Activated naive CD4-positive, alpha-beta T cell treated with anti-CD3 and anti-CD28 coated beads for 36 hours (primary cell): ENCODE data around the gene WDFY3. TPM values are rescaled to one million over a fixed set of nuclear protein-coding genes. Genes with fewer than 3 reads are reported as not detected.

Experiments used
- CTCF ChIA-PET: fragments of 350-600 bp; sonication (Branson Sonifier 250); formaldehyde crosslinking; loops from one replicate; lab custom pipeline; 2021; ENCODE audit warnings: antibody characterized with exemption; lab: Charles Lee
- DNase-seq: peaks from one replicate; pipeline ENCODE4 v3.0.0-alpha.2; 2020
- H3K27ac Mint-ChIP-seq: one replicate; pipeline ENCODE4 v1.8.0; 2021; ENCODE audit warnings: mild to moderate bottlenecking, mixed read lengths
- H3K27me3 Mint-ChIP-seq: one replicate; pipeline ENCODE4 v1.8.0; 2021; ENCODE audit warnings: low read depth, mixed read lengths
- H3K36me3 Mint-ChIP-seq: one replicate; pipeline ENCODE4 v1.8.0; 2021; ENCODE audit warnings: low read depth, mixed read lengths
- H3K4me1 Mint-ChIP-seq: one replicate; pipeline ENCODE4 v1.8.0; 2021; ENCODE audit warnings: low read depth, mixed read lengths
- H3K4me3 Mint-ChIP-seq: one replicate; pipeline ENCODE4 v1.8.0; 2021; ENCODE audit warnings: mild to moderate bottlenecking, moderate library complexity, mixed read lengths
- H3K9me3 Mint-ChIP-seq: one replicate; pipeline ENCODE4 v1.8.0; 2021; ENCODE audit warnings: mixed read lengths
- intact Hi-C: fragments of 100-400 bp; cut with micrococcal nuclease; formaldehyde crosslinking; loops from one replicate; pipeline ENCODE4 v1.15.1; 2023
- total RNA-seq, 2 experiments: library from RNA; stranded (reverse); gene quantifications; one replicate each; pipeline ENCODE4 v1.2.3, GENCODE V29; 2021

The WDFY3 gene, protein sequence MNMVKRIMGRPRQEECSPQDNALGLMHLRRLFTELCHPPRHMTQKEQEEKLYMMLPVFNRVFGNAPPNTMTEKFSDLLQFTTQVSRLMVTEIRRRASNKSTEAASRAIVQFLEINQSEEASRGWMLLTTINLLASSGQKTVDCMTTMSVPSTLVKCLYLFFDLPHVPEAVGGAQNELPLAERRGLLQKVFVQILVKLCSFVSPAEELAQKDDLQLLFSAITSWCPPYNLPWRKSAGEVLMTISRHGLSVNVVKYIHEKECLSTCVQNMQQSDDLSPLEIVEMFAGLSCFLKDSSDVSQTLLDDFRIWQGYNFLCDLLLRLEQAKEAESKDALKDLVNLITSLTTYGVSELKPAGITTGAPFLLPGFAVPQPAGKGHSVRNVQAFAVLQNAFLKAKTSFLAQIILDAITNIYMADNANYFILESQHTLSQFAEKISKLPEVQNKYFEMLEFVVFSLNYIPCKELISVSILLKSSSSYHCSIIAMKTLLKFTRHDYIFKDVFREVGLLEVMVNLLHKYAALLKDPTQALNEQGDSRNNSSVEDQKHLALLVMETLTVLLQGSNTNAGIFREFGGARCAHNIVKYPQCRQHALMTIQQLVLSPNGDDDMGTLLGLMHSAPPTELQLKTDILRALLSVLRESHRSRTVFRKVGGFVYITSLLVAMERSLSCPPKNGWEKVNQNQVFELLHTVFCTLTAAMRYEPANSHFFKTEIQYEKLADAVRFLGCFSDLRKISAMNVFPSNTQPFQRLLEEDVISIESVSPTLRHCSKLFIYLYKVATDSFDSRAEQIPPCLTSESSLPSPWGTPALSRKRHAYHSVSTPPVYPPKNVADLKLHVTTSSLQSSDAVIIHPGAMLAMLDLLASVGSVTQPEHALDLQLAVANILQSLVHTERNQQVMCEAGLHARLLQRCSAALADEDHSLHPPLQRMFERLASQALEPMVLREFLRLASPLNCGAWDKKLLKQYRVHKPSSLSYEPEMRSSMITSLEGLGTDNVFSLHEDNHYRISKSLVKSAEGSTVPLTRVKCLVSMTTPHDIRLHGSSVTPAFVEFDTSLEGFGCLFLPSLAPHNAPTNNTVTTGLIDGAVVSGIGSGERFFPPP (N-terminal part only)
- 1 to 10 TPM; 1.0 to 1.2 TPM for total RNA-seq

DNA sequence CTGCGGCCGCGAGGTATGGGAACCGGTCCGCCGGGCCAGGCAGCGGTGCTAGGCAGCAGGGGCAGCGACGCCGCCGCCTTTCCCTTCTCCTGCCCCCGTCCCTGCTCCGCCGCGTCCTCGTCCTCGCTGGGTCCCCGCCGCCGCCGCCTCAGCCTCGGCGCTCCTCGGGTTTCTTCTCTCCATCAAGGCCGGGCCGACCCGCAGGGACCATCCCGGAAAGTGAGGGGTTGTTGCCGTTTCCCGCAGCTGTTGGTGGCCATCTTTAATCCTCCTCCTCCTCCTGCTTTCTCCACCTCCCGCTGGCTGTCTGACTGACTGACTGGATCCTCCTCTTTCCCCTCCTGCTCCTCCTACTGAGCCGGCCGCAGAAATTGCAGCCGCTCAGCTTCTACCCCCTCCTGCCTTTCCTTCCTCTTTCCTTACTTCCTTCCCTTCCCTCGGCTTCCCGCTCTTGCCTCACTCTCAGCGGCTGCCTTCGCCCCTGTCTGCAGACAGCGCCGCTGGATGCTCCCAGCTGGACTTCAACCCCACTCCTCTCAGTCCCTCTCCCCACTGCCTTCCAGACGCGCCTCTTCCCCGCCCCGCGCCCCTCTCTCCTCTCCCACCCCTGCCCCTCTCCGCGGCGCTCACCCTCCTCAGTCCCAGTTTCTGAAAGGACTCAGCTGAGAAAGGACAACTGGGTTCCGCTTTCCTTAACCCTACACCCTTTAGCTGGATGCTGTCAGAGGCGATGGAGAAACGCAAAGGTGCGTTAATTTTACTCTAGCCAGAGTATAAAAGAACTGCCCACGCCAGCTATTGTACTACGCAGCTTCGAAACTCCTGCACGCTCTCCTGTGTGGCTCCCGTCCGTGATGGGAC lies at the start of gene WDFY3:
TSS of gene WDFY3 (minus strand) at position 309 of the 861 bp plus-strand sequence. CDS start 106,099 bp downstream, outside the sequence.
- no peaks in the 10 kb centered on the region for H3K9me3 Mint-ChIP-seq
- H3K4me1 Mint-ChIP-seq, result peaks cover 14% of the 10 kb centered on the region
- H3K36me3 Mint-ChIP-seq, result no peaks in the 10 kb centered on the region
- peak within 1 kb of the TSS; percentile 85 for H3K4me3 Mint-ChIP-seq
- peaks cover 38% of the 10 kb centered on the region for H3K27me3 Mint-ChIP-seq
- intact Hi-C loops, result loop anchor here (1.0 to 5.0 kb wide), 2 partner anchors 469 to 1321 kb away; partner anchors contain the start of gene NKX6-1
- CTCF ChIA-PET, result no interaction called here
- no peak within 1 kb of the TSS for H3K27ac Mint-ChIP-seq
- peak; percentile 35 for DNase-seq

DNA sequence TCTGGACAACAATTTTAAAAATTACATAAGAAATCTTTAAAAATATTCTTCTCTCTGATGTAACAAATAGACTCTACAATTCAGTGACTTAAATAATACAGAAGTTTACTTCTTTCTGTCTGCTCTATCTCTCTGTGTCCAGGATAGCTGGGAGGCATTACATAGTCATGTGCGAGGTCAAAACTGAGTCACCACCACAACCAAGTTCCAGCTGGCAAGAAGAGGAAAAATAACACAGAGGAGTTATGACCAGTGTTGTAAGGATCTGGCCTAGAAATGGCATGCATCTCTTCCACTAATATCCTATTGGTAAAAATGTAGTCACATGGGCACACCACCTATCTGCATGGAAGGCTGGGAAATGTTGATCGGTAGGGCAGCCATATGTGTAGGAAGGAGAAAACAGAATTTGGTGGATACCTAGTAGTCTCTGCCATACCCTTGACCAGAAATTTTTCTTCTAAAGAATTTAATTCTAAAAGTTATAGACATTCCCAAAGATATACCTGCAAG lies 39.4 kb upstream of the WDFY3 start:
- Mint-ChIP-seq H3K4me3 (no peak overlapping the region), H3K36me3 (no peaks in the 10 kb centered on the region), H3K9me3 (peaks cover 1% of the 10 kb centered on the region), H3K27me3 (no peaks in the 10 kb centered on the region), H3K4me1 (no peaks in the 10 kb centered on the region), H3K27ac (no peak overlapping the region)
- intact Hi-C loops, result no loop called here
- CTCF ChIA-PET, result no interaction called here
- DNase-seq, result no peak

DNA sequence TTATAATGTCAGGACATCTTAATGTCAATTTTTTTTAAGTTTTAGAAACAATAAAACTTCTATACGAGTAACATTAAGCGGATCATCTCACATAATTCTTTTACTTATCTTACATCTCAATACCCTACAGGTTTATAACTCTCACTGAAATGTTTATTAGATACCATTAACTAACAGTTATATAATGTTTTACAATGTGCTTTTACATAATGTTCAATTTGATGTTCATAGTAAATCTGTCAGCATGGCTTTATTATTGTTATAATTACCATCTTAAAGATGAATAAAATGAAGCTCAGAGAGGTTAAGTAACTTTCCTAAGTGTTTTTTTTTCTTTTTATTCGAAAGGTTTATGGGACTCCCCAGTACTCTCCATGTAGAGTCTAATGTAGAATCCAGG lies 33.9 kb upstream of the WDFY3 start:
- intact Hi-C loops, result no loop called here
- H3K27me3 Mint-ChIP-seq, result peaks cover 2% of the 10 kb centered on the region
- no peaks in the 10 kb centered on the region for H3K9me3 Mint-ChIP-seq
- no peaks in the 10 kb centered on the region for H3K4me1 Mint-ChIP-seq
- CTCF ChIA-PET, result no interaction called here
- no peaks in the 10 kb centered on the region for H3K36me3 Mint-ChIP-seq
- no peak for DNase-seq
- H3K4me3 Mint-ChIP-seq, result no peak overlapping the region
- H3K27ac Mint-ChIP-seq, result no peak overlapping the region

DNA sequence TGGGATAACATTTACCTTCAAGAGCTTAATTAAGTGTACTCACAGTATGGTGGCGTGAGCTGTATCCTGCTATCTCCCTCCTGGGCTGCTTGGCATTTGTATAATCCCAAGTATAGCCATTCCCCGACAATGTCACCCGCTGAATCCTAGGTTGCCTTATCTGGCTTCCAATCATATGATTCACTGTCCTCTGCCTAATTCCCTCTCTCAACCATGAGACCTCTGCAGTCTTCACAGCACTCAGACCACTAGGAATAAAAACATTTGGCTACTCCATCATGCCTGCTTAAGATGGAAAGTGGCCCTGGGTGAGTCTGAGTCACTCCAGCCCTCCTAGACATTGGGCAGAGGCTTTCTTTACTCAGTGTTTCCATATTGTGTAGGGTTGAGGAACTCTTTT lies 28.9 kb upstream of the WDFY3 start:
- no peaks in the 10 kb centered on the region for H3K4me1 Mint-ChIP-seq
- H3K27me3 Mint-ChIP-seq, result peaks cover 5% of the 10 kb centered on the region
- no peaks in the 10 kb centered on the region for H3K36me3 Mint-ChIP-seq
- no peak overlapping the region for H3K27ac Mint-ChIP-seq
- CTCF ChIA-PET, result no interaction called here
- no peaks in the 10 kb centered on the region for H3K9me3 Mint-ChIP-seq
- intact Hi-C loops, result no loop called here
- DNase-seq, result no peak
- no peak overlapping the region for H3K4me3 Mint-ChIP-seq

- no peaks in the 10 kb centered on the region for H3K9me3 Mint-ChIP-seq
- H3K4me1 Mint-ChIP-seq, result no peaks in the 10 kb centered on the region
- no peak overlapping the region for H3K27ac Mint-ChIP-seq
- intact Hi-C loops, result no loop called here
- no peak overlapping the region for H3K4me3 Mint-ChIP-seq
- CTCF ChIA-PET, result no interaction called here
- no peaks in the 10 kb centered on the region for H3K36me3 Mint-ChIP-seq
- no peak for DNase-seq
- H3K27me3 Mint-ChIP-seq, result peaks cover 5% of the 10 kb centered on the region
Observed at GRCh38 chr4:84994280-84994679, 27.8 kb upstream of the WDFY3 start.

DNA sequence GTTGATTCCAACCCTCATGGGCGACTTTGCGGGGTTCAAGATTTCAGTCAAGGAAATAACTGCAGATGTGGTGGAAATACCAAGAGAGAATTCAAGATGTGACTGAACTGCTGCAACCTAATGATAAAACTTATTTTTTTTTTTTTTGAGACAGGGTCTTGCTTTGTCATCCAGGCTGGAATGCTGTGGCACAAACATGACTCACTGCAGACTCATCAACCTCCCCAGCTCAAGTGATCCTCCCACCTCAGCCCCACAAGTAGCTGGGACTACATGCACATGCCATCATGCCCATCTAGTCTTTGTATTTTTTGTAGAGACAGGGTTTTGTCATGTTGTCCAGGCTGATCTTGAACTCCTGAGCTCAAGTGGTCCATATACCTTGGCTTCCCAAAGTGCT lies 19.5 kb upstream of the WDFY3 start:
- intact Hi-C loops, result no loop called here
- no peak for DNase-seq

DNA sequence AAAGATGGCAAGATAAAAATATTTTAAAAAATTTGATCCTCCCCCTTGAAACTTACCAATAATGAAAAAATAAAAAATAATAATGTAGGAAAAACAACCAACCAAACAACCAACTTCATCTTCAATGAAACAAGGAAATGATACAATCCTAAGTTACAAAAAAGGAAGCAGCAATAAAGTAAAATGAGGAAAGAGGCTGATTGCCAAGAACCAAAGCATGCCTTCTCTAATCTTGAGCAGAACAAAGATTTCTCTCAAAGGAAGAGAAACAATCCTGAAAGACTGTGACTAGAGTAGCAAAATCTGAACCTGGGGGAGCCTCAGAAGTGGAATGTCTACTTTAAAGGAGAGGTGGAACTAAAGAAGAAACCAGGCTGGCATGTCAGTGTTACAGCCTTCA lies 10.9 kb upstream of the WDFY3 start:
- H3K4me1 Mint-ChIP-seq, result no peaks in the 10 kb centered on the region
- H3K4me3 Mint-ChIP-seq, result no peak overlapping the region
- intact Hi-C loops, result no loop called here
- no peak overlapping the region for H3K27ac Mint-ChIP-seq
- H3K27me3 Mint-ChIP-seq, result peaks cover 11% of the 10 kb centered on the region
- H3K9me3 Mint-ChIP-seq, result no peaks in the 10 kb centered on the region
- H3K36me3 Mint-ChIP-seq, result no peaks in the 10 kb centered on the region
- no peak for DNase-seq
- CTCF ChIA-PET, result no interaction called here

More for the DNA sequence above, 19.5 kb upstream of the WDFY3 start:
- Mint-ChIP-seq H3K9me3 (no peaks in the 10 kb centered on the region), H3K4me1 (no peaks in the 10 kb centered on the region), H3K4me3 (no peak overlapping the region), H3K27me3 (peaks cover 11% of the 10 kb centered on the region), H3K27ac (no peak overlapping the region), H3K36me3 (no peaks in the 10 kb centered on the region)
- CTCF ChIA-PET, result no interaction called here

DNA sequence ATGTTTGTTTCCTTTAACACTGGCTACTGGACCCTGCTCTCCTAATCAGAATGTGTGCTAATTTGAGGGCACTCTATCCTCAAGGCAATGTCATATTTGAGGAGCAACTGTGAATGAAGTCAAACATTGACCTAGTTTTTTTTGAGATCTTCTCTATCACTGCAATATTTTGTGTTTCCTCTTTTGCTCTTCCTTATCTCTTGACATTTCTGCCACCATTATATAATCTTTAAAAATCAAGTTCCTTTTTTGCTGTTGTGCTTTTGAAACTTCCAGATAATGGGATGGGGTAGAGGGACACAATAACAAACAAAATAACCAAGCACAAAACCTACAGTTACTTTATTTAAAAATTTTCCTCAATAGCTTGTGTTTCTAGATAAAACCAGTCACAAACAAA lies 7.4 kb upstream of the WDFY3 start:
- Mint-ChIP-seq H3K27me3 (peaks cover 18% of the 10 kb centered on the region), H3K36me3 (no peaks in the 10 kb centered on the region), H3K27ac (no peak overlapping the region), H3K4me1 (no peaks in the 10 kb centered on the region), H3K9me3 (no peaks in the 10 kb centered on the region), H3K4me3 (no peak overlapping the region)
- DNase-seq, result no peak
- intact Hi-C loops, result no loop called here
- CTCF ChIA-PET, result no interaction called here

- peaks cover 8% of the 10 kb centered on the region for H3K4me1 Mint-ChIP-seq
- H3K36me3 Mint-ChIP-seq, result no peaks in the 10 kb centered on the region
- no peak overlapping the region for H3K27ac Mint-ChIP-seq
- no peaks in the 10 kb centered on the region for H3K9me3 Mint-ChIP-seq
- CTCF ChIA-PET, result interaction anchor here (0.5 to 2.4 kb wide), 12 partner anchors 10 to 479 kb away, joined by 3 to 18 read pairs (median 3); no protein-coding TSS in a partner anchor
- no peak overlapping the region for H3K4me3 Mint-ChIP-seq
- peaks cover 35% of the 10 kb centered on the region for H3K27me3 Mint-ChIP-seq
- DNase-seq, result no peak
- intact Hi-C loops, result loop anchor here (1.0 kb wide), 3 partner anchors 221 to 1327 kb away; no protein-coding TSS in a partner anchor
Observed at GRCh38 chr4:84971319-84971932, 4.9 kb upstream of the WDFY3 start.

GRCh38 chr4:84968925-84969324 lies 2.4 kb upstream of the WDFY3 start:
- CTCF ChIA-PET, result no interaction called here
- Mint-ChIP-seq H3K9me3 (no peaks in the 10 kb centered on the region), H3K27ac (no peak overlapping the region), H3K4me3 (no peak overlapping the region), H3K36me3 (no peaks in the 10 kb centered on the region), H3K27me3 (peaks cover 35% of the 10 kb centered on the region), H3K4me1 (peaks cover 14% of the 10 kb centered on the region)
- no peak for DNase-seq
- intact Hi-C loops, result loop anchor here (5.0 kb wide), 1 partner anchor 472 kb away; the partner anchor contains the start of gene NKX6-1

DNA sequence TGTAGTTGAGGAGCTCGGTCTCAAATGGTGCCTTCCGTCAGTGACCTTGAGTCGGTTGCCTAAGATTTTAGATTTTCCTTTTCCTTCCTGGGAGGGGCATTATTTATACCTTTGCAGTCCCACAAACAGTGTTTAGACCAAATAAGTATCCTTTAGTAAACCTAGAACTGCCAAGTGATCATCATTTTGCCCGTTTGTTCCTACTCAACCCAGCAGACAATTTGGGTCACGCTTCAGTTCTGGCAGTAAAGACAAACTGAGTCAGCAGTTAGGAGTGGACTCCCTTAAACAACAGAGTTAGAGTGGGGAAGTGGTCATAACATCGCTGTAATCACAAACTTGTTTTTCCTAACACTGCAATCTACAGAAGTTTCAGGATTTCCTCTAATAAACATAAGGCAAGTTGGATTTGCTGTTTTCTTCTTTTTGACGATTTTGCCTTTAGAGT lies 777 bp upstream of the WDFY3 start:
- intact Hi-C loops, result loop anchor here (1.0 to 5.0 kb wide), 2 partner anchors 470 to 1322 kb away; partner anchors contain the start of gene NKX6-1
- Mint-ChIP-seq H3K9me3 (no peaks in the 10 kb centered on the region), H3K4me1 (peaks cover 14% of the 10 kb centered on the region), H3K27me3 (peaks cover 36% of the 10 kb centered on the region), H3K27ac (no peak overlapping the region), H3K4me3 (peak overlapping the region; percentile 85), H3K36me3 (no peaks in the 10 kb centered on the region)
- CTCF ChIA-PET, result no interaction called here
- no peak for DNase-seq
